ENCODE data around the gene DMXL1. TPM values are rescaled to one million over a fixed set of nuclear protein-coding genes. Genes with fewer than 3 reads are reported as not detected.
"Not testable (repeated sequence)": the region's sequence is repeated elsewhere in the genome, so short reads cannot be mapped to it uniquely, and the experiment has no call there.

The DMXL1 gene
- polyA plus RNA-seq, 1 of the 3 experiments (the other 2 are of a cell fraction) = 6.6 TPM

DNA sequence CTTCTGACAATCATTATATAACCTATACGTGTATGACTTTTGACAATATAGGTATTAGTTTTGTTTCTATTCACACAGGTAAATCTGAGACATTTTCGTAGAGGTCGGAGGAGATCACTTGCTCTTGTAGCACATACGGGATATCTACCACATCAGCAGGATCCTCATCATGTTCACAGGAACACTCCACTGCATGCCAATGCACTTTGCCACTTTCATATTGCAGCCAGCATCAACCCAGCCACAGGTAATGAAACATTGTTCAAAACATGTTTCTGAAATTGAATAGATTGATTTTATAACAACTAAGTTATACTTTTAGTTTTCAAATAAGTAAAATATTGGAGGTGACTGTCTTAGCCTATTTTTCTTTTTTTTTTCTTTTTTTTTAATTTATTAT lies 50.0 kb downstream of the DMXL1 start:
- no peak overlapping the region for H3K4me2 ChIP-seq
- no peaks in the 10 kb centered on the region for H3K79me2 ChIP-seq (ENCODE audit: insufficient read depth)
- no peak overlapping the region for H3K27ac ChIP-seq (ENCODE audit: low read depth in 2 of 2, low read length in 1 of 2)
- H2AFZ ChIP-seq (ENCODE audit: low read depth) = no peak overlapping the region
- POLR2A ChIA-PET = no interaction called here
- no peaks in the 10 kb centered on the region for H3K27me3 ChIP-seq (ENCODE audit: insufficient read depth)
- no peak overlapping the region for H3K4me3 ChIP-seq (ENCODE audit: low read depth in 2 of 2, low read length in 1 of 2)
- TF ChIP-seq, protein P1, sequence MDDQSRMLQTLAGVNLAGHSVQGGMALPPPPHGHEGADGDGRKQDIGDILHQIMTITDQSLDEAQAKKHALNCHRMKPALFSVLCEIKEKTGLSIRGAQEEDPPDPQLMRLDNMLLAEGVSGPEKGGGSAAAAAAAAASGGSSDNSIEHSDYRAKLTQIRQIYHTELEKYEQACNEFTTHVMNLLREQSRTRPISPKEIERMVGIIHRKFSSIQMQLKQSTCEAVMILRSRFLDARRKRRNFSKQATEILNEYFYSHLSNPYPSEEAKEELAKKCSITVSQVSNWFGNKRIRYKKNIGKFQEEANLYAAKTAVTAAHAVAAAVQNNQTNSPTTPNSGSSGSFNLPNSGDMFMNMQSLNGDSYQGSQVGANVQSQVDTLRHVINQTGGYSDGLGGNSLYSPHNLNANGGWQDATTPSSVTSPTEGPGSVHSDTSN (IDR thresholded peaks at IDR 0.05) = no peak
- TF ChIP-seq RFX5 (IDR thresholded peaks at IDR 0.05; ENCODE audit: low read length) = no peak
- no peak for TF ChIP-seq JUND (IDR thresholded peaks at IDR 0.05)
- TF ChIP-seq SIN3A (IDR thresholded peaks at IDR 0.05; ENCODE audit: borderline replicate concordance, low read depth, low read length) = no peak
- no peak for TF ChIP-seq FOXM1 (IDR thresholded peaks at IDR 0.05; ENCODE audit: low read depth)
- no peak for TF ChIP-seq IRF3 (IDR thresholded peaks at IDR 0.05; ENCODE audit: low read depth, low read length)
- TF ChIP-seq CTCF (IDR thresholded peaks at IDR 0.05) = no peak
- no peak for TF ChIP-seq GATA2 (CRISPR knock-in tag; IDR thresholded peaks at IDR 0.05)
- no peak for TF ChIP-seq RCOR1 (IDR thresholded peaks at IDR 0.05; ENCODE audit: low read length)
- no peak for TF ChIP-seq REST (IDR thresholded peaks at IDR 0.05; ENCODE audit: low read depth, low read length)
- TF ChIP-seq FOXJ3 (CRISPR knock-in tag; IDR thresholded peaks at IDR 0.05) = no peak
- no peak for TF ChIP-seq FOSL2 (IDR thresholded peaks at IDR 0.05; ENCODE audit: borderline replicate concordance, low read depth)
- no peaks in the 10 kb centered on the region for H3F3A ChIP-seq (replicated peaks; ENCODE audit: insufficient read depth)
- WGBS (ENCODE audit: low lambda C conversion rate) = 95% methylated on average over 4 of the region's 4 CpGs
- H3K9me2 ChIP-seq = no peaks in the 10 kb centered on the region
- no peaks in the 10 kb centered on the region for H4K20me1 ChIP-seq (ENCODE audit: insufficient read depth)
- no peak overlapping the region for H3K9ac ChIP-seq
- no peak for DNase-seq
- CTCF ChIA-PET = no interaction called here
- H3K4me1 ChIP-seq (ENCODE audit: control insufficient read depth in 1 of 2, insufficient read depth in 2 of 2, low read depth in 1 of 2, low read length in 1 of 2) = no peaks in the 10 kb centered on the region
- H3K9me3 ChIP-seq = no peaks in the 10 kb centered on the region
- H3K36me3 ChIP-seq (replicated peaks in 1 of 2; ENCODE audit: control insufficient read depth in 1 of 2, insufficient read depth in 2 of 2, low read length in 1 of 2) = peaks cover 5 to 22% of the 10 kb centered on the region in 2 experiments

- DNase-seq; H3K4me2 ChIP-seq; H3K9me3 ChIP-seq; POLR2A ChIA-PET; H4K20me1 ChIP-seq (ENCODE audit: insufficient read depth); H3K27ac ChIP-seq (ENCODE audit: low read depth in 2 of 2, low read length in 1 of 2); CTCF ChIA-PET; H3K9ac ChIP-seq; H2AFZ ChIP-seq (ENCODE audit: low read depth); H3K27me3 ChIP-seq (ENCODE audit: insufficient read depth); H3F3A ChIP-seq (replicated peaks; ENCODE audit: insufficient read depth); H3K9me2 ChIP-seq; H3K4me1 ChIP-seq (ENCODE audit: control insufficient read depth in 1 of 2, insufficient read depth in 2 of 2, low read depth in 1 of 2, low read length in 1 of 2); H3K79me2 ChIP-seq (ENCODE audit: insufficient read depth); H3K4me3 ChIP-seq (ENCODE audit: low read depth in 2 of 2, low read length in 1 of 2): not testable (repeated sequence)
- H3K36me3 ChIP-seq (replicated peaks in 1 of 2; ENCODE audit: control insufficient read depth in 1 of 2, insufficient read depth in 2 of 2, low read length in 1 of 2) = peaks cover 5 to 12% of the 10 kb centered on the region in 2 experiments
- WGBS (ENCODE audit: low lambda C conversion rate) = 95% methylated on average over 15 of the region's 27 CpGs
Observed at GRCh38 chr5:119122474-119122873, 51.6 kb downstream of the DMXL1 start.
